ENCODE measurements around the gene TNRC6A.
"Not testable (repeated sequence)": the region's sequence is repeated elsewhere in the genome, so short reads cannot be mapped to it uniquely, and the experiment has no call there.

Gene TNRC6A

DNA sequence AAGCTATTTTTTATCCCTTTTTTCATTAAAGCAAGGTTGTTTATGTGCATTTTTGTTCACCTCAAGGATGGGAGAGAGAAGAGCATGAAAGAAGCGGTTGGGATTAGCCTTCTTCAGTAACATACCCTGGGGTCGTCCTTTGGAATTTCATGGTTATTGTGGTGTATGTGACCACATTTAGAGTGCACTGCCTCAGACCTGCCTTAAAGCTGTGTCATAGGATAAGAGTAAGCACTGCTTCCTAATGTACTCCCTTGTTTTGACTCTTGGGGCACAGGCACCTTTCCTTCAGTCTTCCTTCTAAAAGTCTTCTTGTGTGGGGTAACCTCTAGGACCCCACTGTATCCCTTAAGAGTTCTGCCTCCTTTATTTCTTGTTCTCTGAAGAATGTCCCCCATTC, 28.9 kb downstream of the TNRC6A start:
- DNase-seq (ENCODE audit: low read depth in 2 of 2): no peak

DNA sequence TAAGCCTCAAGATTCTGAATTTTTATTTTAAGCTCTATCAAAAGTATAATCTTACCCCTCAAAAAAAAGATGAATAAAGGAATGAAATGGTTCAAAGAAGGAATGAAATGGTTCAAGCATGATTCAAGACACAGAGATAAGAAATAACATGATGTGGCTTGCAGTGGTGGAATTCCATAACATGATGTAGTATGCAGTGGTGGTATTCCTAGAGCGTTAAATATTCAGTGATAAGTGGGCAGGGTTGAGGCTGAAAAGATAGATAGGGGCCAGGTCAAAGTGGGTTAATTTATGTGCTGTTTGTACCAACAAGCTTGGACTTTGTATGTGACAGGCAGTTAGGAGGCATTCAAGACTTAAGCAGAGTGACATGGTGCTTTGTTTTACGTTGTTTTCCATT, 29.6 kb downstream of the TNRC6A start:
- DNase-seq (ENCODE audit: low read depth in 2 of 2): no peak

GRCh38 chr16:24761526-24761925, 32.1 kb downstream of the TNRC6A start:
- DNase-seq (ENCODE audit: low read depth in 2 of 2): no peak

GRCh38 chr16:24764916-24765315, 35.5 kb downstream of the TNRC6A start:
- no peak for DNase-seq (ENCODE audit: low read depth in 2 of 2)

DNA sequence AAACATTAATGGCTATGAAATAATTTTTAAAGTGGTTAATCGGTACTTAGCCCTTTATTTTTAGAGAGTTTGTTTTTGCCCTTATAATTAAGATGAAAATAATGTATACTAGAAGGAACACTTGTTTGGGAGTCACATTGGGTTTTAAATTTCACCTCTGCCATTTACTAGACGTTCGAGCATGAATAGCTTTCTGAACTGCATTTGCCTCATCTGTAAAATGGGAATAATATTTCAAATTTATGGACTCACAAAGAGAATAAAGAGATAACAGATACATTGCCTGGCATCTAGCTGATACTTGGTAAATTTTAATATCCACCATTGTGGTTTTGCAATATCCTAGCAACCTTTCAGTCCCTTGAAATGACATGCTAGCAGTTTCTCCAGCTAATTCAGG, 36.6 kb downstream of the TNRC6A start:
- no peak for DNase-seq (ENCODE audit: low read depth in 2 of 2)

GRCh38 chr16:24769806-24770205, 40.4 kb downstream of the TNRC6A start:
- DNase-seq (ENCODE audit: low read depth in 2 of 2): no peak

DNA sequence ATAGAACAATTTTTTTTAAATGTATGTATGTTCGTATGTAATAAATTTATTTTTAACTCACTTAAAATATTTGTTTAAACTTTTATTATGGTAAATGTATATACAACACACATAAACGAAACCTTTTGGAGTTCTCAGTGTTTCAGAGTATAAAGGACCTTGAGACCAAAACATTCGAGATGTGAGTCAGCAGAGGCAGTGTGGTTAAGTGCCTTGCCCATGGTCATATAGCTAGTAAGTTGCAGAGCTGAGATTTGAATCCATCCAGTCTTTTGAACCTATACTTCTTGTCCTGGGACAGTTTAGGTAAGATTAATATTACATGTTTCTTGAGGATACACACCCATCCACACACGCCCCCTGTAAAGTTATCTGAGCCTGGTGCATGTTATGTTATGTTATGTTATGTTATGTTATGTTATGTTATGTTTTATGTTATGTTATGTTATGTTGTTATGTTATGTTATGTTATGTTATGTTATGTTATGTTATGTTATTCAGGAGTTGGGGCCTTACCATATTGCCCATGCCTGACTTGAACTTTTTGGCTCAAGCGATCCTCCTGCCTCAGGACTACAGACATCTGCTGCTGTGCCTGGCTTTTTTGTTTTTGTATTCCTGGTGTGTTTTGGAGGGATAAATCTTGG, 41.8 kb downstream of the TNRC6A start:
- DNase-seq (ENCODE audit: low read depth in 2 of 2): no peak

- DNase-seq (ENCODE audit: low read depth in 2 of 2): no peak
These were observed 42.3 kb downstream of the TNRC6A start for GRCh38 chr16:24771779-24772157.

DNA sequence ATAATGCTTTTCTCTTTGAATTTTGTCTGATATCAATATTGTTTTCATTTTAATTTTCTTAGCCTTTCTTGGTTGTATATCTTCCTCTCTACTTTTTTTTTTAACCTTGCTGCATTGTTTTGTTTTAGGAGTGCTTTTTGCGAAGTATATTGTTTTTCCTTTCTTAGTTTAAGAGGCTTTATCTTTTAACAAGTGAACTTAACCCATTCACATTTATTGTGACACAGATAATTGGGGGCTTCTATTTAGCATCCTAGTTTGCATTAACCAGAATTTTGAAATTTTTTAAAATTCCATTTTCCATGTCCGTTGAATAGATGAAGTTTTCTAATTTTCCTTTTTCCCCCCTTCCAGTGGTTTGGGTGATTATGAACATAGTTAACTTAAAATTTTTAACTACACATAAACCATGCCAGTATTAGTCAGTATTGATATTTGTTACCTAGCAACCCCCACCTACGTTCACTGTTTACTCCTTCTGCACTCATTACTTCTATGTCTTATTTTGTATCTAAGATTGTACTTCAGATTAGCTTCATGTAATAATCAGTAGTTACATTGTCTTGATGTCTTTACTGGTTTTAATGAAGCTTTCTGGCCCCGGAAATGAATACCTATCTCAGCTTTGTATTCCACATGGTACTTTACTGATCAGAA, 44.4 kb downstream of the TNRC6A start:
- no peak for DNase-seq (ENCODE audit: low read depth in 2 of 2)

- DNase-seq (ENCODE audit: low read depth in 2 of 2): no peak
These were observed 45.1 kb downstream of the TNRC6A start for GRCh38 chr16:24774510-24774909.

- no peak for DNase-seq (ENCODE audit: low read depth in 2 of 2)
These were observed 46.0 kb downstream of the TNRC6A start for GRCh38 chr16:24775455-24775854.

- no peak for DNase-seq (ENCODE audit: low read depth in 2 of 2)
These were observed 47.2 kb downstream of the TNRC6A start for GRCh38 chr16:24776501-24777220.

DNA sequence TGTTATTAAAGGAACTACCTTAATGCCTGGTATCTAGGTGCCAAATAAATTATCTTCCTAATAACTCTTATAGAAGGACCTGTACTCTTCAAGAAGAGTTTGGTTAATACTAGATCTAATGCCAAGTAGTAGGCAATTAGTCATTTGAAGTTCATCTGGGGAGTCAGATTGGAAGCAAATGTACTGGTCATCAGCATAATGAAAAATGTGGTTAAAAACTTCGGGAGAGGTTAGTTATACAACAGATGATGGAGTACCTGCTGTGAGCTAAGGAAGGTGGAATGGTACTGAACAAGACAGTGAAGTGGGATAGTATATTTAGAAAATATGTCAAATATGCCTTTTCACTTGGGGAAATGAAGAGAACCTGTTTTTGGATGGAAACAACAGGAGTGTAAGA, 49.2 kb downstream of the TNRC6A start:
- DNase-seq (ENCODE audit: low read depth in 2 of 2): no peak

- no peak for DNase-seq (ENCODE audit: low read depth in 2 of 2)
These were observed 51.8 kb downstream of the TNRC6A start for GRCh38 chr16:24781256-24781655.

DNA sequence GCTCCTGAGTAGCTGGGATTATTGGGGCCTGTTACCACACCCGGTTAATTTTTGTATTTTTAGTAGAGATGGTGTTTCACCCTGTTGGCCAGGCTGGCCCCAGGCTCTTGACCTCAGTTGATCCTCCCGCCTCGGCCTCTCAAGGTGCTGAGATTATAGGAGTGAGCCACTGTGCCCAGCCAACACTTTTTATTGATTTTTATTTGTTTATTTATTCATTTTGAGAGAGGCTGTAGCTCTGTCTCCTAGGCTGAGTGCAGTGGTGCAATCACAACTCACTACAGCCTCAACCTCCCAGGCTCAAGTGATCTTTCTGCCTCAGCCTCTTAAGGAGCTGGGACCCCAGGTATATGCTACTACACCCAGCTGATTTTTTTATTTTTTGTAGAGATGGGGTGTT, 54.7 kb downstream of the TNRC6A start:
- no peak for DNase-seq (ENCODE audit: low read depth in 2 of 2)

DNA sequence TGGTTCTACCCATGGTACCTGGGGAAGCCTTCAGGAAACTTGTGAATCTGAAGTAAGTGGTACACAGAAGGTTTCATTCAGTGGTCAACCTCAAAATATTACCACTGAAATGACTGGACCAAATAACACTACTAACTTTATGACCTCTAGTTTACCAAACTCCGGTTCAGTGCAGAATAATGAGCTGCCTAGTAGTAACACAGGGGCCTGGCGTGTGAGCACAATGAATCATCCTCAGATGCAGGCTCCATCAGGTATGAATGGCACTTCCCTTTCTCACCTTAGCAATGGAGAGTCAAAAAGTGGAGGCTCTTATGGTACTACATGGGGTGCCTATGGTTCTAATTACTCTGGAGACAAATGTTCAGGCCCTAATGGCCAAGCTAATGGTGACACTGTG, 60.4 kb downstream of the TNRC6A start:
- no peak for DNase-seq (ENCODE audit: low read depth in 2 of 2)

GRCh38 chr16:24800586-24800985, 71.1 kb downstream of the TNRC6A start:
- no peak for DNase-seq (ENCODE audit: low read depth in 2 of 2)

DNA sequence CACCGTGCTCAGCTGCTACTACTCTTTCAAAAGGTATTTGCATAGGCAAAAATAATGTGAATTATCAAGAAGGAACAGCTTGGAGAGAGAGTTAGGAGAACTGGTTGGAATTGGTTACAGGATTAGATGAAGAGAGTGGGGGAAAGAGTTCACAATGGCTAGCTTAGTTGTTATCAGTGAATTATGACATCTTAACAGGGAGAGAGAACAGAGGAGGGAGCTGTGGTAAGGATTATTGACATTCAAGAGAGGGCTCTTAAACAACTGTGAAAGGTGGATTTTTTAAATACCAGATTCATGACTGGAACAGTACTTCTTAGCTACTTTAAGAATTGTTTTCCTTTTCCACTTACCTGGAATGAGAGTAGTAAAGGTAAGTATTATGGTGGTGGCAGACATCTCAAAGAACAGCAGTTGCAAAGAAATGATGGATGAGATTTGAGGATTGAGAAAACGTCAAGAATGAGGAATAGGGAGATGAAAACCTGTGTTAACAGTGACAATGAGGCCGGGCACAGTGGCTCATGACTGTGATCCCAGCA, 72.4 kb downstream of the TNRC6A start:
- DNase-seq (ENCODE audit: low read depth in 2 of 2): no peak

- DNase-seq (ENCODE audit: low read depth in 2 of 2): no peak
These were observed 76.0 kb downstream of the TNRC6A start for GRCh38 chr16:24805484-24805883.

- no peak for DNase-seq (ENCODE audit: low read depth in 2 of 2)
These were observed 77.8 kb downstream of the TNRC6A start for GRCh38 chr16:24807301-24807700.

- DNase-seq (ENCODE audit: low read depth in 2 of 2): no peak
These were observed 81.7 kb downstream of the TNRC6A start for GRCh38 chr16:24810951-24811843.

GRCh38 chr16:24812813-24813212, 83.4 kb downstream of the TNRC6A start:
- DNase-seq (ENCODE audit: low read depth in 2 of 2): not testable (repeated sequence)
